GM21390 (cell line): ENCODE results near the gene ZNF839.
A peak's percentile ranks its signal among the peaks of the same experiment; 100 is the strongest.

Source experiments
- ATAC-seq: cut with Tn5 transposase; IDR thresholded peaks from one replicate; pipeline ENCODE4 v1.9.1; 2021; ENCODE audit not compliant: unreplicated experiment

ZNF839 gene

GRCh38 chr14:102371361-102371760 is 51.8 kb downstream of the ZNF839 start:
- no peak for ATAC-seq

GRCh38 chr14:102373110-102373509 is 53.6 kb downstream of the ZNF839 start:
- peak; percentile 39 for ATAC-seq

- no peak for ATAC-seq
These were observed 54.7 kb downstream of the ZNF839 start for GRCh38 chr14:102374264-102374663.

GRCh38 chr14:102375119-102375518 is 55.6 kb downstream of the ZNF839 start:
- no peak for ATAC-seq

GRCh38 chr14:102377696-102378095 is 58.1 kb downstream of the ZNF839 start:
- no peak for ATAC-seq

GRCh38 chr14:102378830-102379229 is 59.3 kb downstream of the ZNF839 start:
- no peak for ATAC-seq

GRCh38 chr14:102387086-102387485 is 67.5 kb downstream of the ZNF839 start:
- no peak for ATAC-seq

GRCh38 chr14:102389246-102389645 is 69.7 kb downstream of the ZNF839 start:
- ATAC-seq: no peak

GRCh38 chr14:102390064-102390855 is 70.7 kb downstream of the ZNF839 start:
- no peak for ATAC-seq
